Activated T-cell treated with anti-CD3 and anti-CD28 coated beads for 24 hours (primary cell): ENCODE data around the gene CXCL13.
"Not testable (repeated sequence)": the region's sequence is repeated elsewhere in the genome, so short reads cannot be mapped to it uniquely, and the experiment has no call there.

Experiments used
- DNase-seq: peaks from one replicate; pipeline ENCODE4 v3.0.0-alpha.2; 2020; ENCODE audit warnings: low read depth

Gene CXCL13, protein sequence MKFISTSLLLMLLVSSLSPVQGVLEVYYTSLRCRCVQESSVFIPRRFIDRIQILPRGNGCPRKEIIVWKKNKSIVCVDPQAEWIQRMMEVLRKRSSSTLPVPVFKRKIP

GRCh38 chr4:77605210-77605902, at the start of gene CXCL13:
Gene CXCL13, plus strand, starts transcription at chr4:77605820. Its CDS starts 46 bp downstream, at chr4:77605866.
- DNase-seq = no peak

- no peak for DNase-seq
Observed at GRCh38 chr4:77560170-77560569, 45.5 kb upstream of the CXCL13 start.

DNA sequence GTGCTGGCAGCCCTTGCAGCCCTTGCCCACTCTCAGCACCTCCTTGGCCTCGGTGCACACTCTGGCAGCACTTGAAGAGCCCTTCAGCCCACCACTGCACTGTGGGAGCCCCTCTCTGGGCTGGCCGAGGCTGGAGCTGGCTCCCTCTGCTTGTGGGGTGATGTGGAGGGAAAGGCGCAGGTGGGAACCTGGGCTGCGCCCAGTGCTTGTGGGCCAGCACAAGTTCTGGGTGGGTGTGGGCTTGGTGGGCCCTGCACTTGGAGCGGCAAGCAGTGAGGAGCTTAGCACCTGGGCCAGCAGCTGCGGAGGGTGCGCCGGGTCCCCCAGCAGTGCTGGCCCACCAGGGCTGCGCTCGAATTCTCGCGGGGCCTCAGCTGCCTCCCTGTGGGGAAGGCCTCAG, 43.9 kb upstream of the CXCL13 start:
- not testable (repeated sequence) for DNase-seq

DNA sequence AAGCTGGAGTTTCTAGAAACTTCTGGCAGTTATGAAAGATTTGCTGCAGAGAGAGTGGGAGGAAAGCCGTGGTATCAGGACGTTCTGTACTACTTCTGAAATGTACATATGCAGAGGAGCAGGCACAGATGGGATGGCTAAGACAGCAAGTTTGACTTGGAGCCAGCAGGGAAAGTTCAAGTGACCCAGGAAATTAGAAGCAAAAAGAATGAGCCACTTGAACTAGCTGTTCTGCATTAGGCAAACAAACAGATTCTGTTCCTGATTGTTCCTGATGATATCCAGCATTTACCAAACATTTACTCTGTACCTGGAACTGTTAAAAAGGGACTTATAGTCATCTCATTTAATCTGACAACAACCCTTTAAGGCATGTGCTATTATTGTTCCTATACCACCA, 41.4 kb upstream of the CXCL13 start:
- no peak for DNase-seq

DNA sequence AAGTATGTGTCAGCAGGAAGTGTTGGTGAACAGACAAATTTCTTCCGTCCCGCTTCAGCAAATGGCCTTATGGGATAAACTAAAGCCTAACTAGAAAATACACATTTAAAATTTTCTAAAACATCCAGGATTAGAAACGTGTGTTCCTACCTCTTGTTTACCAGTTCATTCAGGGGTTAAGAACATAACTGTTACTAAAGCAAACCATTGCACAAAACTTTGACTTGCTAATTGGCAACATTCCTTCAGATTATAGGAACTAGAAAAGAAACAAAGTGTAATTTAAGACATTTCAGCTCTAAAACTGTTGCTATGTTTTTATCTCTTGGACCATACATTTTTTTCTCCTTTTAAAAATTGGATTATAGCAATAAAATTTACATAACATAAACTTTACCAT, 39.5 kb upstream of the CXCL13 start:
- DNase-seq = no peak

DNA sequence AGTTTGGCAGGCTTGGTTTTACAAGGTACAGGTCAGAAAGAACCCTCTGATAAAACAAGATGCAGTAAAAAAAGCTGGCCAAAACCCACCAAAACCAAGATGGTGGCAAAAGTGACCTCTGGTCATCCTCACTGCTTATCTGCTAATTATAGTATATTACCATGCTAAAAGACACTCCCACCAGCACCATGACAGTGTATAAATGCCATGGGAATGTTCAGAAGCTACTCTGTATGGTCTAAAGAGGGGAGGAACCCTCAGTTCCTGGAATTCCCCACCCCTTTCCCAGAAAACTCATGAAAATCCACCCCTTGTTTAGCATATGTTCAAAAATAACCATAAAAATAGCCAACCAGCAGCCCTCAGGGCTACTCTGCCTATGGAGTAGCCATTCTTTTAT, 38.1 kb upstream of the CXCL13 start:
- no peak for DNase-seq

DNA sequence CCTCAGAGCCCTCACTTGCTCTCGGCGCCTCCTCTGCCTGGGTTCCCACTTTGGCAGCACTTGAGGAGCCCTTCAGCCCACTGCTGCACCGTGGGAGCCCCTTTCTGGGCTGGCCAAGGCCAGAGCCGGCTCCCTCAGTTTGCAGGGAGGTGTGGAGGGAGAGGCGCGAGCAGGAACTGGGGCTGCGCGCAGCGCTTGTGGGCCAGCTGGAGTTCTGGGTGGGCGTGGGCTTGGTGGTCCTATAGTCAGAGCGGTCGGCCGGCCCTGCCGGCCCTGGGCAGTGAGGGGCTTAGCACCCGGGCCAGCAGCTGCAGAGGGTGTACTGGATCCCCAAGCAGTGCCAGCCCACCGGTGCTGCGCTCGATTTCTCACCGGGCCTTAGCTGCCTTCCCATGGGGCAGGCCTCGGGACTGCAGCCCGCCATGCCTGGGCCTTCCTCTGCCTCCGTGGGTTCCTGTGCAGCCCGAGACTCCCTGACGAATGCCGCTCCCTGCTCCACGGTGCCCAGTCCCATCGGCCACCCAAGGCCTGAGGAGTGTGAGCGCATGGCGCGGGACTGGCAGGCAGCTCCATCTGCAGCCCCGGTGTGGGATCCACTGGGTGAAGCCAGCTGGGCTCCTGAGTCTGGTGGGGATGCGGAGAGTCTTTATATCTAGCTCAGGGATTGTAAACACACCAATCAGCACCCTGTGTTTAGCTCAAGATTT, 35.0 kb upstream of the CXCL13 start:
- DNase-seq = not testable (repeated sequence)

- DNase-seq = no peak
Observed at GRCh38 chr4:77576351-77576750, 29.3 kb upstream of the CXCL13 start.

DNA sequence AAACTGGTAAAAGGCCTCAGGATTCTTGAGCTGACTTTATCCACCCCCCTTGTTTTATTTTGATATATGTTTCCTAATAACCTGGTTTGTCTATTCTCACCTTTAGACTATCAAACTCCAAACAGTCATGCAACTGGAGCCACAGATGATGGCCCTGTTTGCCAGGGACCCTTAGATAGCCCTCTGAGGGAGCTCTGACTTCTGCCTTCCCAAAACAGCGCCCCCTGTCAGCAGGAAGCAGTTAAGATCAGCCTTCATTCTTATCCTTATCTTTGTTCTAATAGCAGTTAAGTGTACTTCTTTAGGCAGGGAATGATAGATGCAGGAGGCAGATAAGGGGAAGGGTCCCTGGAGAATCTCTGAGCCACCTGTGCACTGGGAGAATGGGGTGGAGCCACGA, 27.5 kb upstream of the CXCL13 start:
- no peak for DNase-seq

GRCh38 chr4:77579406-77580076, 26.1 kb upstream of the CXCL13 start:
- DNase-seq = no peak

- DNase-seq = no peak
Observed at GRCh38 chr4:77581724-77582123, 23.9 kb upstream of the CXCL13 start.

GRCh38 chr4:77582156-77582555, 23.5 kb upstream of the CXCL13 start:
- DNase-seq = no peak

DNA sequence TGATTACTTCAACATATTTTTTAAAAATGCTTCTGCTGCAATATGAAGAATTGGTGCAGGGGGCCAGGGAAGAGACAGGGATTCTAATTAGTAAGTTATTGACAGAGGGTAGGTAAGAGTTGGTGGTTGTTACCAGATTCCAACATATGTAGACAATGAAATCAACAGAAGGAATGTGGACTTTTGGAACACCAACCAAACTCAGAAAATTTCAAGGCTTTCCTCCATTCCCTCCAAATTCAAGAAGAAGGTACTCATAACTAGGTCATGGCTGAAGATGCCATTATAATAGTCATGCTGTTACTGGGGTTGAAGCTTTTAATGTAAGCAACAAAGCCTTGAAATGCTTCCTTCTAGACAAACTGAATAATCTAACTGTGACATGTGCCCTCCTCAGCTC, 22.9 kb upstream of the CXCL13 start:
- DNase-seq = no peak

DNA sequence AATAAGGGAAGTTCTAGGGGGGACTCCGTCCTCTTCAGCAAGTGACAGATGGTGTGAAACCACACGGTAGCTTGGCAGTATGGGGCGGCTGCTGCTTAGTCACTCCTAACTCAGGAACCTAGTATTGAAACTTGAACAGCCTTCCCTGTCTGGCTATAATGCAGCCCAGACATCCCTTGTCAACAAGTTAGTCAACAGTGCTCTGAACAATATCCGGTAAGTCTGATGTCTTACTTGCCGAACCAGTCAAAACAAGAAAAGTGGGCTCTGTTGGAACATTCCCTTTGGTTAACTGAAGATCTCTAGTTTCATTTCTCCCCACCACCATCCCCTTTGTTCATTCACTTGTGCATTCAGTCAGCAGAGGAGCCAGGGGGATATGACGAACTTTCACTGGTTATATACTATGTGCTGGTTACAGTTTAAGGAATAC, 18.7 kb upstream of the CXCL13 start:
- DNase-seq = peak; percentile 58

- DNase-seq = no peak
Observed at GRCh38 chr4:77590482-77590881, 15.1 kb upstream of the CXCL13 start.

GRCh38 chr4:77591532-77591931, 14.1 kb upstream of the CXCL13 start:
- no peak for DNase-seq

GRCh38 chr4:77593101-77593500, 12.5 kb upstream of the CXCL13 start:
- no peak for DNase-seq

DNA sequence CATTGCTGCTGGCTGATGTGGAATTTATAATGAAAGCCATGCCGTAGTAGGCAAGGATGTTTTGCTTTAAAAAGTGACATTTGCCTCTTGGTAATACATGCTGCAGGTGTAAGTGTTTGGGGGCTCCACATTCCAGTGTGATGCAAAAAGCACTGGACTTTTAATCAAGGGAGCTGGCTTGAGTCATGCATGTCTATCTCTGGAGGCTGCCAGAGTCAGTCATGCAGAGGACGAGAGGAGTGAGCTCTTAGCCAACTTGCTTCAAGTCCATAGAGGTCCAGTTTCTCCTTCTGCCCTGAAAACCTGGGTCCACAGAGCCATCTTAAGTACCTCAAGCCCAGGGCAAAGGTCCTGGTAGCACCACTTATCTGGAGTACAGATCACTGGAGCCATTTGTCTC, 11.6 kb upstream of the CXCL13 start:
- no peak for DNase-seq

GRCh38 chr4:77595364-77595973, 10.2 kb upstream of the CXCL13 start:
- DNase-seq = no peak

- no peak for DNase-seq
Observed at GRCh38 chr4:77599378-77599777, 6.2 kb upstream of the CXCL13 start.

DNA sequence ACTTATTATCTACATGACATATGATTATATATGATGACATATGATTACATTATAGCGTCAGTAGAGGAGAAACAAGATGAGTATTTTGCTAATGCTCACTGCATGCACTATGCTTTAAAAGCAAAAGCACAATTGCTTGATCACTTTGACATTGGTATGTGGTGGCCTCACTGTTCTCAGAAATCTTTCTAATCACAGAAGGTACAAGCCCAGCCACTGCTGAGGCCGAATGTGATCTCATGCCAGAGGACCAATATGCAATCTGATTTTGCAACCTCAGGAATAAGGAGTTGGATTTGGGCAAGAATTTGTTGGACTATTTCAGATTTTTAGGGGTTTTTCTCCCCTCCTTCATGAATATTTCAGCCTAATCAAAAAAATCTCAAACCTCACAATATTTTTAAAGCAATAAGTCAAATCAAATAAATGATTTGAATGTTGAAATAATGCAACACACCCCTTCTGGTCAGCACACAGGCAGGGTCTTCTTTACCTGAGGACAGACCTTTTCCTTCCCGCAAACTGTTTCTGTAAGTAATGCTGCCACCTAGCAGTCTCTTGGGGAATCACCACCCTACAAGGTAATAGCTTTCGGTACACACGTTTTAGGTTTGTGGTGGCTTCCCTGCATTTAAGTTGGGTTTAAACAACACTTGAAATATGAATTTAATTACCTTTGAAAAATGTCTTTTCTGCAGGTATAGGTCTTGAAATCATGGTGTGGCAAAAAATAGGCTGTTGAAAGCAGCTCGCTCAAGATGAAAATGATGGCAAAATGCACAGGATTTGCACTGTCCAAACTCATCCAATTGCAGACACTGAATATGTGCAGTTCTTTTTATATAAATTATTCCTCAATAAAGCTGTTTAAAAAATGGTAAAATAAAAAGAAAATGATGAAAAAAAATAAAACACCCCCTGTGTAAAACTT, 4.8 kb upstream of the CXCL13 start:
- no peak for DNase-seq
